UCSD-AML1 (cell line): Measurements from ENCODE around the gene SEMA5A.
"Not testable (repeated sequence)": the region's sequence is repeated elsewhere in the genome, so short reads cannot be mapped to it uniquely, and the experiment has no call there.

ENCODE experiments used
- DNase-seq: peaks from one replicate; lab custom pipeline; 2025; ENCODE audit not compliant: unreplicated experiment; lab: John Stamatoyannopoulos, UW

SEMA5A gene

DNA sequence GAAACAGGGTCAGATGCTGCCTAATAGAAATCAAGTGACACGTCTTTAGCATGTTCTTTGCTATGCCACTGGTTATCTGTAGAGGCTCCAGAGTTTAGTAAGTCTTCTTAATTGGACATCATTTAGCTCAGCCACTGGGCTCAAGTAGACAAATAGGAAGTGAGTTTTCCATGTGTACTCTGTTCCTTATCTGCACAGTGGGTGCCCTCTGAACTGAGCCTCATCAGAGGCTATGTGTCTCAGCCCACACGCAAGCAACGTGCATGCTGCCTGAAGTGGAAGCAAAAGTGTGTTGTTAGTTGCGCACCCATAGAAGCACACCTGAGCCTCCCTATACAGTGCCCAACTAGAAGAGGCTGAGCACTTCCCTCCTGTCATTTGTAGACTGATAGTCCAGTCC lies 134.7 kb downstream of the SEMA5A start:
- no peak for DNase-seq

DNA sequence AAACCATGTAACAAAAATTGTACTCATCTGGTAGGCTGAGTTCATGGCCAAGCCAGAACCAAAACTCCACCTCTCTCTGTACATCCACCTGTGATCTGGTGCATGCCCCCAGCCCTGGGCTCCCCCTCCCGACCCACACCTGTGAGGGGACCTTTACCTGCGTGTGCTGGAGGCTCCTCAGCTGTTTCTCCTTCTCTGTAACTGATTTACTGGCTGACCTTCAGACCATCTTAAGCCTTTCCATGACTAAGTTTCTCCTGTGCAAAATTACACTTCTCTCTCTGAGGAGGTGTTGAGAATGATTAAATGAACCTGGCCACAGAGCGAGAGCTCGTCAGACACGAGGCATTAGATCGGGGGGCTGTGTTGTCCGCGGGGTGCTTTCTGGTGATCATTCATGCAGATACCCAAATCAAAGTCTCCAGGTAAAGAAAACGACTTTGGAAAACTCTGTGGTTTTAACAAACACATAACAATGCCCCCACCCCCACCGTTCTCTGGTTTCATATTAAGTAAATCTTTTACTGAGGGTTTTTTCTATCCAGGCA lies 136.4 kb downstream of the SEMA5A start:
- no peak for DNase-seq

DNA sequence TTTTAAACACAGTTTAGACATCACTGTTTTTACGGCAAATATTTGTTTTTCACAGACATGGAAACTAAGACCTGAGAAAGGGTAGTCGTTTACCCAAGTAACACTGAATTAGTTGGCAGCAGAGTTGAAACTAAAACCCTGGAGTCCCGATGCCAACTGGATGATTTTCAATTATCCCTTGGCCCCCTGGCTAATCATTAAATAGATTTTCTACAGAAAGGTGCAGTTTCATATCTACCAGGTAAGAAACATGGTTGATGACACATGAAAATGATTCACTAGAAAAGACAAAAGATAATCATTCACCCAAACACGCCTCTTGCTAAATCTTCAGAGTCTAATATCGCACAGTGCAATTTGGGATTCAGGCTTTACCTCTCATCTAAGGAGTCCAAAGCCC lies 136.9 kb downstream of the SEMA5A start:
- no peak for DNase-seq

DNA sequence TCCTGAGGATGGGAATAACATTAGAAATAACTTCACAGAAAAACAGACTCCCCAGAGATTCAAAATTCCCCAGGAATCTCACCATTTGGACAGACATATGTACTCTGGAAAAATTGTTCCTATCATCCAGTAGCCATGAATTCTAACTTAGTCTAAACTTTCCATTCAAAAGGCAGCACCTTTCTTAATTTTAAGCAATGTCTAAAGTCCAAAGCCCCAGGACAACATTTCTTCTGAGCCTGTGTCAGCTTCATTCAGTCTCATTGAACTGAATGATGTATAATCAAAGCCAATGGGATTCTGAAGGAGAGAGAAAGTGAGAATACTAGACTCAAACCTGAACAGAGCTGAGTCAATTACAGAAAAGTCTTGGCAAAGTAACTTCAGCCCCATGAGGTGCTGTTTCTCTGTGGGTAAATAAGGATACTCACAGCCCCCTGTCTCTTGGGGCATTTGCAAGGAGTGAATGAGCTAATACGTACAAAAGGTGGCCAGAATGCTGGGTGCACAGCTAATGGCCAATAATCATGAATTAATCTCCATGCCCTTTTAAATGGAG lies 140.6 kb downstream of the SEMA5A start:
- no peak for DNase-seq

DNA sequence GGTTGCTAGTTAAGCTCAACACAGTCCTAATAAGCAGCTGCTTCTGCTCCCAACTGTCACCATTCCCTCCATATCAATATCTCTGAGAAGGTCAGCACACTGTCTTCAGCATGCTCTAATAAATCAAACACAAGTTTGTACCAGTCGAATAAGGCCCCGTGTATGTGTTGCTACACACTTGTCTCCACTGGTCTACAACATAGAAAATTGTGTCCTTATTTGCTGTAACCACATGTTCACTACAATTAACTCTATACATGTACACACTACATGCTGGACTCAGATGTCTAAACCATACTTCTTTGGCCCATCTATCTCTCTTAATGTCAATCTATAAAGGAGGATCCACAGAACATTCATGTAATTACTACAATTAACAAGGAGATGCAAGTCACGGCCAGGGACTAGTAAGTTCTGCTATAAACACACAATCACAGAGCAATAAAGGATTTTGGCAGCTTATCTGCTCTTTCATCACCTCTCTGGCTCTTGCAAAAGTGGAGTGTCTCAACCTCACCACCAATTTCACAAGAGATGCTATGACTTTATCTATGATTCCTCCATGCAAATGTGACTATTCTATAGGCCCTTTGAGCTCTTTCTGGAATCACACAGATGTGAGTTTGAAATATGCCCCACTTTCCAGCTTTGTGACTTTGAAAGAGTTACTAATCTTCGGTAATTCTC lies 143.9 kb downstream of the SEMA5A start:
- DNase-seq, result no peak

DNA sequence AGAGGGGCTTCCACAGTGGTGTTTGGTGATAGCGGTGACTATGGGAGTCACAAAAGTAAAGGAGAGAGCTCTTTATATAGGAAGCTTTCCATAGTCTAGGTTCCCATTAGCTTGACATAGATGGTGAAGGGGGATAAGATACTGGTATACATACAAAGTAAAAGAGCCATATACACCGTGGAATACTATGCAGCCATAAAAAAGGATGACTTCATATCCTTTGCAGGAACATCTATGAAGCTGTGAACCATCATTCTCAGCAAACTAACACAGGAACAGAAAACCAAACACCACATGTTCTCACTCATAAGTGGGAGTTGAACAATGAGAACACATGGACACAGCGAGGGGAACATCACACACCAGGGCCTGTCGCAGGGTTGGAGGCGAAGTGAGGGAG lies 146.1 kb downstream of the SEMA5A start:
- DNase-seq, result not testable (repeated sequence)

DNA sequence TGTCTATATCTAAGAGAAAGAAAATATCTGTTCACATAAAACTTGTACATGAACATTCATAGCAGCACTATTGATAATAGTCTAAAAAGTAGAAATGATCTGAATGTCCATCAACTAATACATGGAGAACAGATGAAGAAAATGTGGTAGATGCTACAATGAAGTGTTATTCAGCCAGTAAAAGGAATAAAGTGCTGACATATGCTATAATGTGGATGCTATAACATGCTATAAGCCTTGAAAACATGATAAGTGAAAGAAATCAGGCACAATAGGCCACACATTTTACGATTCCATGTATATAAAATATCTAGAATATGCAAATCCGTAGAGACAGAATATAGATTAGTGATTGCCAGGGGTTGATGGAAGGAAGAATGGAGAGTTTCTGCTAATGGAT lies 146.8 kb downstream of the SEMA5A start:
- no peak for DNase-seq

DNA sequence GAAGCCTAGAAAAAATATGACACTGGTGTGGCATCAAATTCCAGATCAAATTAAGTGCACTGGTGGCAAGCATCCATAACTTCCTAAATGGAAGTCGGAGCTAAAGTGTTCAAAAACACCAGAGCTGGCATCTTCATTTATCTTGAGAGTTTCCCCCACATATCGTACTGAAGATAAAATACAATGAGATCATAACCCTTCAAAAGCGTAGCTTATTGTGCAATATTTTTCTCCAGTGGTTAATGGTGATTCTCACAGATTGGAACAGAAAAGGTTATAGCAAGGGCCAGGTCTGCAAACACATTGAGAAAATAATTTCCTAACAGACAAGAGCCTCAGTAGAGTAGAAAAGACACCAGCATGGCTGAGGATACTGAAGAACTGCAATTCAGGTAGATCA lies 147.6 kb downstream of the SEMA5A start:
- no peak for DNase-seq

DNA sequence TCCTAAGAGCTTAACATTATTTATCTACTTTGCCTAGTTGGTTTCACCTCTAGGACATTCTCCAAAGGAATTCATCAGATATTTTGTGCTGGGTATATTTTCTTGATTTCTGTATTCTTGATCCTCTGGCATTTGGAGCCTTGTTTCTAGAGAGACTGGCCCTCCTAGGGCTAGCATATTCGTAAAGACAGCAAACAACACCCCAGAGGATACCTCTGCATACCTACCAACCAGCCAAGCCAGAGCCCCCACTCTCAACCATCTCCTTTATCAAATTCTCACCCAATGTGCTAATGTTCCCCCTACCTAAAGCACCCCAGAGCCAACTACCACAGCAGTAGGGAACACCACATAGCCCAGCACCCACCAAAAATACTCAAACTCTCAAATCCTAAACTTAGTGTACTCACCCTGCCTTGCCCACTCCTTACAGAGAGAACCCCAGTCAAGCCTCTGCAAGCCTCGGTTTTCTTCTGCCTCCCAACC lies 149.5 kb downstream of the SEMA5A start:
- no peak for DNase-seq

DNA sequence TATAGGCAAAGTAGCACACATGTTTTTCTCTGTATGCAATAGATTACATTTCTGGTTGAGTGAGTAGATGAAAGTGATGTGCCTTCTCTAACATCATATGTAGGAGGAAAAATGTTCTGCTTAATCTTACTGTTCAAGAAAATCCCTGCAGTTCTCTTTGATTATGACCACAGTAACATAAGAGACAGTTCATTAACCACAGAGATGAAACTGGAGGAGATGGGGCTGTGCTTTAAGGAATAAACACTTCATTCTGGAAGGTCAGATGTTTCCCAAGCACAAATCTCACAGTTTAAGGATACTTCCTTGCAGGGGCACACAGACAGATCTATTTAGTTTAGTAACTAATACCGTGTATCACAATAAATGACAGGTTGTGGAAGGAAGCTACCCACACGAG lies 150.2 kb downstream of the SEMA5A start:
- no peak for DNase-seq

DNA sequence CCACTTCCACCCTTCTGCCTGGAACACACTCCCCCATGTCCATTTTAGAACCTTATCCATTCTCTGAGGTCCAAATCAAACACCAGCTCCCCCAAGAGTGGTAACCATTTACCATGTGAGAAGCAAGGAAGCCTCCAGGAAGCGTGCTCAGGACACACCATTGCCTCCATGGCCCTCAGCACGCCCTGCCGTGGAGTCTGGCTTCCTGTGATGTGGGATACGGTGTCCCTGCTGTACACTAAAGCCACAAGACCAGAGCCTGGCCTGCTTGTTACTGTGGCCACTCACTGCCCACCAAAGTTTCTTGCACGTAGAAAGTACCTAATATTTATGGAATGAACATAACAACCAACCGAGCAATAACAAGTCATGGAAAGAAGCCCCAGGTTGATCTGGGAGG lies 151.7 kb downstream of the SEMA5A start:
- DNase-seq, result no peak

DNA sequence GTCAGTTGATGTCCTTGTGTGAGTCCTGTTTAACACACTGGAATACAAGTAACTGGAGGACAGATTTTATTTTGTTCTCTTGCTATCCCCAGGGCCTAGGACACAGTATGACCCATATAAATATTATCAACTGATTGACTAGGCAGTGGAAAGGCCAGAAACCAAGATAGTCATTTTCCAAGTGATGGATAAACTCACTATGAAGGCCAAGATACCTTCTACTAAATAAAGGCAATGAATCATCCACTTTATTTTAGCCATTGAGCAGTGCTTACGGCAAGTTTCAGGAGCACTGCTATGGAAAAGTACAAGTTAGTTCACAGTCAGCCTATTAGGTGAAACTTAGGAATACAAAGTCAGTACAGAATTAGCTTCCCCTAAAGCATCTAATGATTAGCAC lies 153.2 kb downstream of the SEMA5A start:
- no peak for DNase-seq

DNA sequence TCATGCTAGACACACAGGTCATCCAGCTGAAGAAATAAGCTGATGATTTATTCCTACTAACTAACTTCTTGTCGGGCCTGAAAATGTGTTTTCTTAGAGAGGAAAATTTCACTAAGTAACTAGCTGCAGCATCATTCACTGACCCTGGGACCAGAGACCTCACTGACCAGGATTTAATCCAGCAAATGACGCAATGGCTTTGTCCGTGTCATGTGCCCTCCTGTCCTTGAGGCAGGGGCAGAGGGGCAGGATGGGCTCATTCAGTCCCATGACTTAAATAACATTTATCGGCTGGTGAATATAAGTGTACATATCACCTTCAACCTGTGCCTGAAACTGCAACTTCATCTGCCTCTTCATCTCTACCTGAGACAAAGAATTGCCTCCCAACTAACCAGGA lies 154.8 kb downstream of the SEMA5A start:
- DNase-seq, result no peak

DNA sequence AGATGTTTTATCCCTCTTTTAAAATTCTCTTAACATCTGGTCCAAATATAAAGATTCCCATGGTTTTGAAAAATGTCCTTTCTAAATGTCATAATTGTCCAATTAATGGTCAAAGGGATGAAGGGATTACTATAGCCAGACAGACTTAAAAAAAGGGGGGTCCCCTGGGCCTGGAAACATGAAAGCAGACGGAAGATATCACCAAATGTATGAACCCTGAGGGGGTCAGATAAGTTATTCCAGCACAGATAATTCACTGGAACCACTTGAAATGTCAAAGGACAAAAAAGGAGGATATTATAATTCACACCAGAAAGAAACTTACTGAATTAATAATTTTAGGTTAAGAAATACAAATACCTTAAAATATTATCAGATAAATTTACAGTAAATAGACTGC lies 155.8 kb downstream of the SEMA5A start:
- DNase-seq, result no peak

DNA sequence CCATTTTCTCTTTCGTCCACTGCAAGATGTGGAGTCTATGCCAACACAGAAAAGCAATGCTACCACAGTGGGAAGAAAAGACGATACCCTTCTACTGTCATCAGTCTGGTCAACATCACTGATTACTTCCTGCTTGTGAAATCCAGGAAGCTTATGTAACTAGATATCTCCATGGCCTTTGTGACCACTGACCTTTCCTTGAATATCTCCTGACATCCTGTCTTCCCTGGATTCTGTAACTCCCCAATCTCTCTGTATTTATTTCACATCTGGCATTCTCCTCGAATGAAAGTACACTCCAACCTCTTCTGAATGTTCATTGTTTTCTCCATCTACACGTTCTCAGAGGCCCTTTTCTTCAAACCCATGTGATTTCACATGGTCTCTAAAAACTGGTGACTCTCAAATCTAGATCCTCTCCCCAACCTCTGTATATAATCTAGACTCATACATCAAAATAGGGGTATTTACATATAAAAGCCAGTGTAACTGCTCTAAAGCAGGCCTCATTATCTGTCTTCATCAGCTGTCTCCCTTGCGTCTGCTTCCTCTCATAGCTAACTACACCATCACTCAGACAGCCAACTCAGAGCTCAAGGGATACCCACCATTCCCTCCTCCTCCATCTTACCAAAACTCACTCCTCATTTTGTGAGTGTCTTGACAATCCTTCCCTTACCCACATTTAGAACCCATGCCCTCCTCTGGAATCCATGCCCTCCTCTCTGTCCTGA lies 156.8 kb downstream of the SEMA5A start:
- DNase-seq, result no peak

DNA sequence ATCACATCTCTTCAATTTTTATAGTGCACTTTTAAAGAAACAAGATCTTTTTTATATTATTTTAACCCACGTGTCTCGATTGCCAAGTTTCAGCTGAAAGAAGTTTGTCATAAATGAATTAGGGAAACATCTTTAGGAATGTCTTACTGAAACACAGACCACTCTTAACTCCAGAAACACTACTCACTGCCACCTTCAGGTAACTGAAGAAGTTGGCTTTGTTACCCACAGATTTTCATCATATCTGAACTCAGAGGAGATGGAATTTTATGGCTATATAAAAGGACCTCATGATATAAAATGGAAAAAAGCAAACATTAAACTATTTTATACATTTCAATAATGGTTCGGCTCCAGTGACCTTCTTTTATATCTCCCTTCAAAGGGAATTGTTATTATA lies 158.0 kb downstream of the SEMA5A start:
- no peak for DNase-seq

DNA sequence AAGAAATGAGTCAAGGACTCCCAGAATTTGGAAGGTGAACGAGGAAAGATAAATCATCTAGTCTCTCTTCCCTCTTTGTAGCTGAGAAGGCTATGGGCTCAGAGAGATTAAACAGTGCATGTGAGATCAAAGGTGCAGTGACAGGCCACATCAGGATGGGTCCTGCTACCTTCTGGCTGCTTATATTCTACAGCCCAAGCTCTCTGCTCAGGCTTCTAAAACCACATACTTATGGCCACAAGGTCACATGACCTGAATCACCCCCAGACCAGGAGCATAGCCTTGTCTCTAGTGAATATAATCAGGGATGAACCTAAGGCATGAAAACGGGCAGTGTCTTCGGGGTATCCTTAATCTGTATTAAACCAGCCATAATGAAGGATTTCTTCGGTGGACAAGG lies 158.9 kb downstream of the SEMA5A start:
- no peak for DNase-seq

DNA sequence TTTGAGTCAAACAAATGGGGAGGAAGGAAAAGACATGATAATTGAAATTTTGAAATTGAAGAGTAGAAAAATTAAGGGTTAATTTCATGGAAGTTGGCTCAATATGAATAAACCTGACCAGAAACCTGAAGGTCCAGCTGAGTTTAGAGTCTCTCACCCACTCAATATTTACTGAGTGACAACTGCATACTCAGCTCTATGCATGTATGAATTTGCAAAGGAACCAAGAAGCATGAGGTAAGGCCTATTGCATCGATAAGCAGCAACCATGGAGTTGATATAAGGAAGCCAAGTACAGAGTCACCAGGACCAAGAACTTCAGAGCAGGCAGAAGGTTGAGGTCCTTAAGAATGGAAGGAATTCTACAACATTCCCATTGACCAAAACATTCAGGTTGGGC lies 163.4 kb downstream of the SEMA5A start:
- no peak for DNase-seq

DNA sequence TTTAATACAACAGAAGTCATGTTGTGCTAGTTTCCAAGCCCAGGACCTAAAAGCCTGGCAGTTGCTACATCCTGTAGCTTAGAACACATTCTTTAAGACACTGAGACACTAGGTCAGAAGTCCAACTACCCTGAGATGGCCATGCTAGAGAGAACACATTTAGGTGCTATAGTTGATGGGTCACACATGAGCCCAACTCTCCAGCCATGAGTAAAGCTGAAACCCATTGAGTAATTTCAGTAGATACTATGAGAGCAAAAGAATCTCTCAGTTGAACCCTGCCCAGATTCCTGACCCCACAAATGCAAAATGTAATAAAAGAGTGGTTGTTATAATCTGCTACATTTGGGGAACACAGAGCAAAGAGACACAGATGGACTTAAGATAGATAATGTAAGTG lies 164.4 kb downstream of the SEMA5A start:
- no peak for DNase-seq

DNA sequence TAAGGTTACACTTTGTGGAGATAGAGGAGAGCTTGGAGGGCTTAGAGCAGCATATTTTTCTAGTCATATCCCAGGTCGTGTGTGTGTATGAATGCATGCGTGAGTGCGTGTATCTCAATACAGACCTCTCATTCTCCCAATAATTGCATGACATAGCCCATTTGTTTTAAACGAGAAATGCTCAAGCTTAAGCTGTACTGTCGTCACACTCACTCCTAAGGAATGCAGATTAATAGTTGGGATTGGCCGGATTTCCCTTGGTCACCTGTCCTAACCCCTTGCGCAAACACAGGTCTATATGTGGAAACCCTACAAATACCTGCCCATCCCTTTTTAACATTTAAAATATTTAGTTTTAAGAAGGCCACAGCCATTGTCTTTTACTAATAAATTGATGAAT lies 165.8 kb downstream of the SEMA5A start:
- DNase-seq, result no peak

DNA sequence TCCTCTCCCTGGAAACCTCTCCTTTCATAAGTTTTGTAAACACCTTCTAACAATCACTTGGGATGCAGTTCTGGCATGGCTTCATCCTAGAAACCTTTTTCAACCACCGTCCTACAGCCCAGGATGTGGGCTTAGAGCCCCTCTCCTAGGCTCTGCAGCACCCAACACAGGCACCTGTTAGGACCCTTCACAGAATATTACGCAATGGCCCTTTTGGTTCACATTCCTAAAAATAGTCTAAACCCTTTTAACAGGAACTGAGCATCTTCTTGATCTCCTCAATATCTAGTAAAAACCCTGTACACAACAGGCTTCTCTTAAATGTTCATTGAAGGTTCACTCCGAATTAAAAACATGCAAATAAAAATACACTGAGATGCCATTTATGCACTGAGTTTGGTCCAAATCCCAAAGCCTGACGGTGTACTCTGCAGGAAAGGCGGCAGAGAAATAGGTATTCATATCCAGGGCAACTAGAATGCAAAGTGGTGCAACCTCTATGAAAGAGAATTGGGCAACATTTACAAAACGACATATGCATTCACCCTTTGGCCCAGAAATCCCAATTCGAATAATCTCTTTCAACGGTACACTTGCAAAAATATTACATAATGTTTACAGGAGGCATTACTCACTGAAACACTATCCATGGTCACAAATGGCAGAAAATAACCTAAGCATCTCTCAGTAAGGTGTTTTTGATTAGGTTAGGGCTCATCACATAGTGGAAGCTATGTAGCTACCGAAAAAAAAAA lies 169.3 kb downstream of the SEMA5A start:
- no peak for DNase-seq
